ENCODE results near the gene THSD4. TPM values are rescaled to one million over a fixed set of nuclear protein-coding genes. Genes with fewer than 3 reads are reported as not detected.
"Not testable (repeated sequence)": the region's sequence is repeated elsewhere in the genome, so short reads cannot be mapped to it uniquely, and the experiment has no call there.

Gene THSD4
- total RNA-seq, 1 experiment from 2014 or later, result 0.29 TPM

DNA sequence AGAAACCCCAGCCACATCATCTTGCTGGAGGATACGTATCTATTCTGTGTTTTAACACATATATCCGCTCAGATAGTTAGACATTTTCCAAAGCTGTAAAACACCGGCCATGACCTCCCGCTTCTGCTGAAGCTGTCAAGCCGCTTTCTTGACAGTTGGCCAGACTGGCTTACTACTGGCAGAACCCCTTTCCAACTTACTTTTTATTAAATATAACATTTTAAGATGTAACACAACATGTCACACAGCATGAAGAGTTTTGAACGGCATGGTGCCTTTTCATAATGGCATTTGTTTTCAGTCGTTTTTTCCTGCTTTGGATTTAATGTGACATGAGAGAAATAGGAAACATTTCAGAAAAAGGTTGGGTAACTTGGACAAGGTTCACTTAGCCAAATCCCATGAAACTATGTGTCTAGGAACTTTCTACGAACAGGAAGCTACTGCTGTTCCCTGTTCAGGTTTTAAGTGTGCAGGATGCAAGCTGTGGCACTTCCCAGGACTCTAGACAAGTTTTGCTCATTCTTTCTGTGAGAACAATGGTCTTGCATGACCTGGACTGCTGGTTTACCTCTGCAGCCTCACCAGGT is 281.4 kb downstream of the THSD4 start:
- no peaks in the 10 kb centered on the region for H3K36me3 Mint-ChIP-seq (ENCODE audit: insufficient read depth, unreplicated experiment)
- Histone ChIP-seq H3K9me3 (no peaks in the 10 kb centered on the region), H3K4me1 (no peaks in the 10 kb centered on the region), H3K36me3 (ENCODE audit: control insufficient read depth, insufficient read depth, low read length) (no peaks in the 10 kb centered on the region), H3K27me3 (replicated peaks; ENCODE audit: control insufficient read depth, insufficient read depth, low read length) (no peaks in the 10 kb centered on the region), H3K4me3 (ENCODE audit: low read depth, low read length) (no peak overlapping the region)
- H3K27ac Mint-ChIP-seq (ENCODE audit: unreplicated experiment), result no peak overlapping the region
- no TSS peak for BruUV-seq (replicated peaks)
- H3K9me3 Mint-ChIP-seq (ENCODE audit: unreplicated experiment), result no peaks in the 10 kb centered on the region
- TF ChIP-seq, protein P1, sequence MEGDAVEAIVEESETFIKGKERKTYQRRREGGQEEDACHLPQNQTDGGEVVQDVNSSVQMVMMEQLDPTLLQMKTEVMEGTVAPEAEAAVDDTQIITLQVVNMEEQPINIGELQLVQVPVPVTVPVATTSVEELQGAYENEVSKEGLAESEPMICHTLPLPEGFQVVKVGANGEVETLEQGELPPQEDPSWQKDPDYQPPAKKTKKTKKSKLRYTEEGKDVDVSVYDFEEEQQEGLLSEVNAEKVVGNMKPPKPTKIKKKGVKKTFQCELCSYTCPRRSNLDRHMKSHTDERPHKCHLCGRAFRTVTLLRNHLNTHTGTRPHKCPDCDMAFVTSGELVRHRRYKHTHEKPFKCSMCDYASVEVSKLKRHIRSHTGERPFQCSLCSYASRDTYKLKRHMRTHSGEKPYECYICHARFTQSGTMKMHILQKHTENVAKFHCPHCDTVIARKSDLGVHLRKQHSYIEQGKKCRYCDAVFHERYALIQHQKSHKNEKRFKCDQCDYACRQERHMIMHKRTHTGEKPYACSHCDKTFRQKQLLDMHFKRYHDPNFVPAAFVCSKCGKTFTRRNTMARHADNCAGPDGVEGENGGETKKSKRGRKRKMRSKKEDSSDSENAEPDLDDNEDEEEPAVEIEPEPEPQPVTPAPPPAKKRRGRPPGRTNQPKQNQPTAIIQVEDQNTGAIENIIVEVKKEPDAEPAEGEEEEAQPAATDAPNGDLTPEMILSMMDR (IDR thresholded peaks at IDR 0.05; ENCODE audit: insufficient read depth in 1 of 2, low read depth in 1 of 2, low read length in 1 of 2, severe bottlenecking in 1 of 2, unreplicated experiment in 1 of 2), result no peak
- CTCF ChIA-PET, result no interaction called here
- H3K27me3 Mint-ChIP-seq (ENCODE audit: insufficient read depth, unreplicated experiment), result peaks cover 16% of the 10 kb centered on the region
- no peak overlapping the region for H3K4me3 Mint-ChIP-seq (ENCODE audit: unreplicated experiment)
- intact Hi-C loops (cut with micrococcal nuclease; ENCODE audit: unreplicated experiment), result no loop called here
- POLR2A ChIA-PET, result no interaction called here
- no peak for DNase-seq
- H3K4me1 Mint-ChIP-seq (ENCODE audit: low read depth, unreplicated experiment), result no peaks in the 10 kb centered on the region

DNA sequence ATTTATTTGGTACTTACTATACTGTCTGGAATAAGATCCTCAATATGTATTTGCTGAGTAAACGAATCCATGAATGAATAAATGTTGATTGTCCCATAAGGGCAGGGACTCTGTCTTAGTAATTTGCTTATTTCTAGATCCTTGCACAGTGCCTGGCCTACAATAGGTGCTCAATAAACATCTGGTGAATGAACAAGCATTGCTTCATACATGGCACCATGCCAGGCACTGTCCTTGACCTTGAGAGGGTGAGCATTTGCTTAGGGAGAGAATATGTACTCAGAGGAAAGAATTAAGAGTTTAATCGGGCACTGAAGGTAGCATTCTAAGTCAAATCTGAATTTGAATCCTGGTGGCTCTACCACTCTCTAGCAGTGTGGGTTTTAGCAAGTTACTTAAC is 282.1 kb downstream of the THSD4 start:
- H3K36me3 ChIP-seq (ENCODE audit: control insufficient read depth, insufficient read depth, low read length), result no peaks in the 10 kb centered on the region
- no peaks in the 10 kb centered on the region for H3K9me3 ChIP-seq
- no peaks in the 10 kb centered on the region for H3K9me3 Mint-ChIP-seq (ENCODE audit: unreplicated experiment)
- DNase-seq, result no peak
- intact Hi-C loops (cut with micrococcal nuclease; ENCODE audit: unreplicated experiment), result no loop called here
- H3K36me3 Mint-ChIP-seq (ENCODE audit: insufficient read depth, unreplicated experiment), result no peaks in the 10 kb centered on the region
- H3K4me3 Mint-ChIP-seq (ENCODE audit: unreplicated experiment), result no peak overlapping the region
- no TSS peak for BruUV-seq (replicated peaks)
- TF ChIP-seq, protein P1 (IDR thresholded peaks at IDR 0.05; ENCODE audit: insufficient read depth in 1 of 2, low read depth in 1 of 2, low read length in 1 of 2, severe bottlenecking in 1 of 2, unreplicated experiment in 1 of 2), result no peak
- H3K4me3 ChIP-seq (ENCODE audit: low read depth, low read length), result no peak overlapping the region
- CTCF ChIA-PET, result no interaction called here
- H3K27me3 ChIP-seq (replicated peaks; ENCODE audit: control insufficient read depth, insufficient read depth, low read length), result no peaks in the 10 kb centered on the region
- no peaks in the 10 kb centered on the region for H3K4me1 Mint-ChIP-seq (ENCODE audit: low read depth, unreplicated experiment)
- H3K4me1 ChIP-seq, result no peaks in the 10 kb centered on the region
- POLR2A ChIA-PET, result no interaction called here
- peaks cover 16% of the 10 kb centered on the region for H3K27me3 Mint-ChIP-seq (ENCODE audit: insufficient read depth, unreplicated experiment)
- no peak overlapping the region for H3K27ac Mint-ChIP-seq (ENCODE audit: unreplicated experiment)

DNA sequence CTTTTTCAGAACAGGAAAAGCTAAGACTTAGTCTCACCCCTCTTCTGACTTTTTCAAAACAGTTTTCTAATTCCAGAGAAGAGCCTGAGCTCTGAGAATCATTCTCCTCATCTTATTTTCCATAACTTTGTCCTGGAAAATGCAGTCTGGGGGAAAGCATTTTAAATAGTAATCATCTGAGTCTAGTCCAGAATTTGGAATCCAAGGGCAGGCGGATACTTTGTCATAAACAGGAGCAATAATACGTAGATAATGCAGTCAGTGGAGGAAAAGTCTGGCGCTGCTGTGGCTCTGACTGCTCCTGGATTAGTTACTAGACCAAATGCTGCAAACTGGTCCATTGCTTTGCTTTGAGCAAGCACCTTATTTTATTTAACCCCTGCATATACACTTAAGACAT is 285.0 kb downstream of the THSD4 start:
- TF ChIP-seq, protein P1 (IDR thresholded peaks at IDR 0.05; ENCODE audit: insufficient read depth in 1 of 2, low read depth in 1 of 2, low read length in 1 of 2, severe bottlenecking in 1 of 2, unreplicated experiment in 1 of 2), result no peak
- no peaks in the 10 kb centered on the region for H3K4me1 Mint-ChIP-seq (ENCODE audit: low read depth, unreplicated experiment)
- BruUV-seq (replicated peaks), result no TSS peak
- H3K9me3 Mint-ChIP-seq (ENCODE audit: unreplicated experiment), result no peaks in the 10 kb centered on the region
- Histone ChIP-seq H3K4me3 (ENCODE audit: low read depth, low read length) (no peak overlapping the region), H3K9me3 (no peaks in the 10 kb centered on the region), H3K36me3 (ENCODE audit: control insufficient read depth, insufficient read depth, low read length) (no peaks in the 10 kb centered on the region), H3K27me3 (replicated peaks; ENCODE audit: control insufficient read depth, insufficient read depth, low read length) (no peaks in the 10 kb centered on the region), H3K4me1 (no peaks in the 10 kb centered on the region)
- no peaks in the 10 kb centered on the region for H3K36me3 Mint-ChIP-seq (ENCODE audit: insufficient read depth, unreplicated experiment)
- ChIA-PET POLR2A (no interaction called here), CTCF (interaction anchor here (0.8 kb wide), 1 partner anchor 10 kb away, joined by 3 read pairs; no protein-coding TSS in a partner anchor)
- intact Hi-C loops (cut with micrococcal nuclease; ENCODE audit: unreplicated experiment), result no loop called here
- DNase-seq, result no peak
- no peak overlapping the region for H3K4me3 Mint-ChIP-seq (ENCODE audit: unreplicated experiment)
- peaks cover 12% of the 10 kb centered on the region for H3K27me3 Mint-ChIP-seq (ENCODE audit: insufficient read depth, unreplicated experiment)
- no peak overlapping the region for H3K27ac Mint-ChIP-seq (ENCODE audit: unreplicated experiment)

DNA sequence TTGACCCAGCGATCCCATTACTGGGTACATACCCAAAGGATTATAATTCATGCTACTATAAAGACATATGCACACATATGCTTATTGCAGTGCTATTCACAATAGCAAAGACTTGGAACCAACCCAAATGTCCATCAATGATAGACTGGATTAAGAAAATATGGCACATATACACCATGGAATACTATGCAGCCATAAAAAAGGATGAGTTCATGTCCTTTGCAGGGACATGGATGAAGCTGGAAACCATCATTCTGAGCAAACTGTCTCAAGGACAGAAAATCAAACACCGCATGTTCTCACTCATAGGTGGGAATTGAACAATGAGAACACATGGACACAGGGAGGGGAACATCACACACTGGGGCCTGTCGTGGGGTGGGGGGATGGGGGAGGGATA is 286.5 kb downstream of the THSD4 start:
- H3K9me3 Mint-ChIP-seq (ENCODE audit: unreplicated experiment); H3K36me3 Mint-ChIP-seq (ENCODE audit: insufficient read depth, unreplicated experiment); H3K4me3 Mint-ChIP-seq (ENCODE audit: unreplicated experiment); H3K4me1 ChIP-seq; POLR2A ChIA-PET; intact Hi-C loops (cut with micrococcal nuclease; ENCODE audit: unreplicated experiment); H3K36me3 ChIP-seq (ENCODE audit: control insufficient read depth, insufficient read depth, low read length); H3K27ac Mint-ChIP-seq (ENCODE audit: unreplicated experiment); H3K4me3 ChIP-seq (ENCODE audit: low read depth, low read length); H3K4me1 Mint-ChIP-seq (ENCODE audit: low read depth, unreplicated experiment); DNase-seq; CTCF ChIA-PET; BruUV-seq (replicated peaks); H3K9me3 ChIP-seq; H3K27me3 ChIP-seq (replicated peaks; ENCODE audit: control insufficient read depth, insufficient read depth, low read length): not testable (repeated sequence)
- peaks cover 17% of the 10 kb centered on the region for H3K27me3 Mint-ChIP-seq (ENCODE audit: insufficient read depth, unreplicated experiment)
